ENCODE results near the gene AQP2.

AQP2 gene

GRCh38 chr12:49922349-49923034 lies 28.0 kb upstream of the AQP2 start:
- TF ChIP-seq POLR2AphosphoS5 (IDR thresholded peaks at IDR 0.05; ENCODE audit: low read depth, low read length) (no peak), TAF1 (IDR thresholded peaks at IDR 0.05; ENCODE audit: borderline replicate concordance, insufficient read depth, low read length) (no peak), SIN3A (IDR thresholded peaks at IDR 0.05; ENCODE audit: borderline replicate concordance, insufficient read depth, low read length) (no peak), FOXP2 (optimal IDR thresholded peaks at IDR 0.05; ENCODE audit: borderline replicate concordance, extremely low read depth, extremely low read length, insufficient read depth) (no peak)
- TF ChIP-seq, protein P1, sequence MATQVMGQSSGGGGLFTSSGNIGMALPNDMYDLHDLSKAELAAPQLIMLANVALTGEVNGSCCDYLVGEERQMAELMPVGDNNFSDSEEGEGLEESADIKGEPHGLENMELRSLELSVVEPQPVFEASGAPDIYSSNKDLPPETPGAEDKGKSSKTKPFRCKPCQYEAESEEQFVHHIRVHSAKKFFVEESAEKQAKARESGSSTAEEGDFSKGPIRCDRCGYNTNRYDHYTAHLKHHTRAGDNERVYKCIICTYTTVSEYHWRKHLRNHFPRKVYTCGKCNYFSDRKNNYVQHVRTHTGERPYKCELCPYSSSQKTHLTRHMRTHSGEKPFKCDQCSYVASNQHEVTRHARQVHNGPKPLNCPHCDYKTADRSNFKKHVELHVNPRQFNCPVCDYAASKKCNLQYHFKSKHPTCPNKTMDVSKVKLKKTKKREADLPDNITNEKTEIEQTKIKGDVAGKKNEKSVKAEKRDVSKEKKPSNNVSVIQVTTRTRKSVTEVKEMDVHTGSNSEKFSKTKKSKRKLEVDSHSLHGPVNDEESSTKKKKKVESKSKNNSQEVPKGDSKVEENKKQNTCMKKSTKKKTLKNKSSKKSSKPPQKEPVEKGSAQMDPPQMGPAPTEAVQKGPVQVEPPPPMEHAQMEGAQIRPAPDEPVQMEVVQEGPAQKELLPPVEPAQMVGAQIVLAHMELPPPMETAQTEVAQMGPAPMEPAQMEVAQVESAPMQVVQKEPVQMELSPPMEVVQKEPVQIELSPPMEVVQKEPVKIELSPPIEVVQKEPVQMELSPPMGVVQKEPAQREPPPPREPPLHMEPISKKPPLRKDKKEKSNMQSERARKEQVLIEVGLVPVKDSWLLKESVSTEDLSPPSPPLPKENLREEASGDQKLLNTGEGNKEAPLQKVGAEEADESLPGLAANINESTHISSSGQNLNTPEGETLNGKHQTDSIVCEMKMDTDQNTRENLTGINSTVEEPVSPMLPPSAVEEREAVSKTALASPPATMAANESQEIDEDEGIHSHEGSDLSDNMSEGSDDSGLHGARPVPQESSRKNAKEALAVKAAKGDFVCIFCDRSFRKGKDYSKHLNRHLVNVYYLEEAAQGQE (IDR thresholded peaks at IDR 0.05; ENCODE audit: insufficient read depth in 1 of 2, low read depth in 2 of 2, low read length in 2 of 2) = no peak

- TF ChIP-seq SIN3A (IDR thresholded peaks at IDR 0.05; ENCODE audit: borderline replicate concordance, insufficient read depth, low read length) (no peak), TAF1 (IDR thresholded peaks at IDR 0.05; ENCODE audit: borderline replicate concordance, insufficient read depth, low read length) (no peak), FOXP2 (optimal IDR thresholded peaks at IDR 0.05; ENCODE audit: borderline replicate concordance, extremely low read depth, extremely low read length, insufficient read depth) (no peak), POLR2AphosphoS5 (IDR thresholded peaks at IDR 0.05; ENCODE audit: low read depth, low read length) (no peak)
- TF ChIP-seq, protein P1 (IDR thresholded peaks at IDR 0.05; ENCODE audit: insufficient read depth in 1 of 2, low read depth in 2 of 2, low read length in 2 of 2) = no peak
Observed at GRCh38 chr12:49923035-49923644, 27.4 kb upstream of the AQP2 start.

DNA sequence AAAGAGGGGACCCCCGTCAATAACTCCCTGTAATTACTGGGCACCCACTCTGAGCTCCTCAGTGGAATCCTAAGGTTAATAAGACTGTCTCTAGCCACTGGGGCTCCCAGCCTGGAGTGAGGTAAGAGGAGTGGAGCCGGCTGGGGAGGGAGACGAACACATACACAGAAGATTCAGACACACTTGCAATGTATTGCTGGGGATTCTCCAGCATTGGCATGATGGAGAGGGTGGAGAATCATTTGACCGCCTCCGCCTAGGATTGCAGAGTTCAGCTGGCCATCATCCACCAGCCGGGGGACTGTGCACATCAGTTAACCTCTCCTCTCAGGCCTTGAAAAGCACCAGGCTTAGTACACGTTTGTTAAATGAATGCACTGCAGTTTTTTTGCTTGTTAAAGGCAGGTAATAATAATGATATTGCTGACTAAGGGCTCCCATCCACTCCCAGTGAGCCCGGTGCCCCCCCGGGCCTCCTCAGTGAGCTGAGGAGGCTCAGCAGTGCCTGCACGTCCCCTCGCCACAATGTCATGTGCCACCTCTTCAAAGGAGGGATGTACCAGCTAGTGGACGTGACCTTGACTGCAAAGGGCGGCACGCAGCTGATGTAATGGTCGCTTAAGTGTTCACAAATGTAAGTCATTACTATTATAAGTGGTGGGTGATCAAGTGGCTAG lies 26.5 kb upstream of the AQP2 start:
- TF ChIP-seq POLR2AphosphoS5 (IDR thresholded peaks at IDR 0.05; ENCODE audit: low read depth, low read length) = no peak
- TF ChIP-seq, protein P1 (IDR thresholded peaks at IDR 0.05; ENCODE audit: insufficient read depth in 1 of 2, low read depth in 2 of 2, low read length in 2 of 2) = no peak
- TF ChIP-seq SIN3A (IDR thresholded peaks at IDR 0.05; ENCODE audit: borderline replicate concordance, insufficient read depth, low read length) = no peak
- no peak for TF ChIP-seq FOXP2 (optimal IDR thresholded peaks at IDR 0.05; ENCODE audit: borderline replicate concordance, extremely low read depth, extremely low read length, insufficient read depth)
- no peak for TF ChIP-seq TAF1 (IDR thresholded peaks at IDR 0.05; ENCODE audit: borderline replicate concordance, insufficient read depth, low read length)

DNA sequence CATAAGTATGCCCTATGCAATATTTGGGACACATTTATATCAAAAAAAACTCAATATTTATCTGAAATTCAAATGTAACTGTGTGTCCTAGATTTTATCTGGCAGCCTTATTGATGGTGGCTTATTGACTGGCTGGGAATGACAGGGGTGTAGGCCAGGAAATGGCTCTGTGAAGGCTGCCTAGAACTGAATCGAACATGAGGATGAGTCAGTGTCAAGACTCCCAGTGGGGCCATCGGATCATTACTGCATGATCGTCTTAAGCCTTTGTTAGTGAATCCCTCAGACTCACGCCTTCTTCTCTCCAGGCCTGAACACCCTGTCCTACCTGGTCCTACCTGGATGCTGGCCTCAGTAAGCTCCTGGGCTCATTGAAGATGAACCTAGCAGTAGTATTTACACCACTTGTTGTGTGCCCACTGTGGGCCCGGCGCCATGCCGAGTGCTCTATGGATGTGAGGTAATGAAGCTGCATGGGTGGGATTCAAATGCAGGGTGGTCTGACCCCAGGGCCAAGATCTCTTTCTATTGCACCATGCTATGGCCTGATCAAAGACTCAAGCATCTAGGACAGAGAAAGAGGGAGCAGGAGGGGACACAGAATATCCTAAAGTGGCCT lies 25.8 kb upstream of the AQP2 start:
- TF ChIP-seq, protein P1 (IDR thresholded peaks at IDR 0.05; ENCODE audit: insufficient read depth in 1 of 2, low read depth in 2 of 2, low read length in 2 of 2) = no peak
- TF ChIP-seq TAF1 (IDR thresholded peaks at IDR 0.05; ENCODE audit: borderline replicate concordance, insufficient read depth, low read length) (no peak), POLR2AphosphoS5 (IDR thresholded peaks at IDR 0.05; ENCODE audit: low read depth, low read length) (no peak), FOXP2 (optimal IDR thresholded peaks at IDR 0.05; ENCODE audit: borderline replicate concordance, extremely low read depth, extremely low read length, insufficient read depth) (no peak), SIN3A (IDR thresholded peaks at IDR 0.05; ENCODE audit: borderline replicate concordance, insufficient read depth, low read length) (no peak)

All from PFSK-1 (cell line).